ENCODE results near the gene ATG4A.

ATG4A gene

DNA sequence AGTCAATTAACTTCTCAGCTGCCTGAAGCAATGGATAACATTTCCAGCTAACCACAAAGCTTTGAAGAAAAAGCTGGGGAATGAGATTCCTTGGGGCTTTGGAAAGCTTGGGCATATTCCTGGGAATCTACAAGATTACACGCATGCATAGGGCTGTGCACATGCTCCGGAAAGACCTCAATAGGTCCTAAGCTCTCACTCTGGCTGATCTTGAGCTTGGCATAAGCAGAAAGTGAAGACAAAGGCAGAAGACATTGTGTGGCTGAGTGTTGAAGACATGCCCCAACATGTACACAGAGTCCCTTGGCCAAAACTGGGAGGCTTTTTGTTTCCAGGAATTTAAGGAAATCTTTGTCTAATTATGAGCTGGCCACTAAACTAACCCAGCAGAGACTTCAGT, 31.2 kb downstream of the ATG4A start:
- DNase-seq (ENCODE audit: low read depth) = no peak
- TF ChIP-seq, protein P1, sequence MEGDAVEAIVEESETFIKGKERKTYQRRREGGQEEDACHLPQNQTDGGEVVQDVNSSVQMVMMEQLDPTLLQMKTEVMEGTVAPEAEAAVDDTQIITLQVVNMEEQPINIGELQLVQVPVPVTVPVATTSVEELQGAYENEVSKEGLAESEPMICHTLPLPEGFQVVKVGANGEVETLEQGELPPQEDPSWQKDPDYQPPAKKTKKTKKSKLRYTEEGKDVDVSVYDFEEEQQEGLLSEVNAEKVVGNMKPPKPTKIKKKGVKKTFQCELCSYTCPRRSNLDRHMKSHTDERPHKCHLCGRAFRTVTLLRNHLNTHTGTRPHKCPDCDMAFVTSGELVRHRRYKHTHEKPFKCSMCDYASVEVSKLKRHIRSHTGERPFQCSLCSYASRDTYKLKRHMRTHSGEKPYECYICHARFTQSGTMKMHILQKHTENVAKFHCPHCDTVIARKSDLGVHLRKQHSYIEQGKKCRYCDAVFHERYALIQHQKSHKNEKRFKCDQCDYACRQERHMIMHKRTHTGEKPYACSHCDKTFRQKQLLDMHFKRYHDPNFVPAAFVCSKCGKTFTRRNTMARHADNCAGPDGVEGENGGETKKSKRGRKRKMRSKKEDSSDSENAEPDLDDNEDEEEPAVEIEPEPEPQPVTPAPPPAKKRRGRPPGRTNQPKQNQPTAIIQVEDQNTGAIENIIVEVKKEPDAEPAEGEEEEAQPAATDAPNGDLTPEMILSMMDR (IDR thresholded peaks at IDR 0.05; ENCODE audit: low read depth, low read length) = no peak
- TF ChIP-seq MYC (IDR thresholded peaks at IDR 0.05; ENCODE audit: low read depth, low read length) = no peak
- no peak overlapping the region for H3K4me3 ChIP-seq (ENCODE audit: low read depth, low read length)

DNA sequence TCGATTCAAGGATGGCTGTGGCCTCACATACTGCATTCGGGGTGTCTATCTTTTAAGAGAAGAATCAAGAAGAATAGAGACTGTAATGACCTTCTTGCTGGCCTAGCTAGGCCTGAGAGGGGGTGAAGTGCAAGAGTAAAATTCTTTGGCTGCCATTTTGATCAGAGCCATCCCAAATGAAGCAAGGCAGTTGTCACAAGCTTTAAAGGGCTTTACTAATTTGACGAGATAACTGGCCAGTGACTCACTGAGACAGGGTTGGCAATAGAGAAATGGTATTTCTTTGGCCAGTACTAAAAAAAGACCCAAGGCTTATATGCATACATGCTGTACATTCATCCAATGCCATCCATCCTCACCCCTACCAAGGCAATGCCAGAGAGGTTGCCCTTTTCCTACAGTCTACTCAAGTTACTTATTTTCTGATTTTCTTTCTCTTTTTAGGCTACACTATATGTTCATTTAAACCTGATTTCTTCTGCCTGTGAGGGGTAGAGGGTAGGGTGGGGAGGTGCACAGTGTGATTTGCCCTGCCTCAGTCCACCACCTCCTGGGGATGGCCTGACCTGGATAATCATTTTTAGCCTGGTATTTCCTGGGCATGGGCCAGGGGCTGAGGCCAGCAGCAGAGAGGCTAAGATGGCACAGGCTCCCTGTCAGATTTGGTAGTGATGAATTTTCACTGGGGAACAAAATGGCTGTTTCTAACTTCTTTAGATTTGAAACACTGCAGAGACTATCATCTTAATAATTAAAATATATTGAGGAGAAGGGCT, 32.2 kb downstream of the ATG4A start:
- TF ChIP-seq MYC (IDR thresholded peaks at IDR 0.05; ENCODE audit: low read depth, low read length) (no peak), POLR2A (IDR thresholded peaks at IDR 0.05; ENCODE audit: extremely low read depth, insufficient read length) (no peak)
- TF ChIP-seq, protein P1 (IDR thresholded peaks at IDR 0.05; ENCODE audit: low read depth, low read length) = no peak
- TF ChIP-seq, protein P2, sequence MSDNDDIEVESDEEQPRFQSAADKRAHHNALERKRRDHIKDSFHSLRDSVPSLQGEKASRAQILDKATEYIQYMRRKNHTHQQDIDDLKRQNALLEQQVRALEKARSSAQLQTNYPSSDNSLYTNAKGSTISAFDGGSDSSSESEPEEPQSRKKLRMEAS (IDR thresholded peaks at IDR 0.05; ENCODE audit: low read depth, low read length) = no peak
- no peak overlapping the region for H3K4me3 ChIP-seq (ENCODE audit: low read depth, low read length)
- no peak for DNase-seq (ENCODE audit: low read depth)

GRCh38 chrX:108126661-108127060, 35.1 kb downstream of the ATG4A start:
- DNase-seq (ENCODE audit: low read depth) = no peak
- TF ChIP-seq, protein P2 (IDR thresholded peaks at IDR 0.05; ENCODE audit: low read depth, low read length) = no peak
- TF ChIP-seq MYC (IDR thresholded peaks at IDR 0.05; ENCODE audit: low read depth, low read length) (no peak), POLR2A (IDR thresholded peaks at IDR 0.05; ENCODE audit: extremely low read depth, insufficient read length) (no peak)
- TF ChIP-seq, protein P1 (IDR thresholded peaks at IDR 0.05; ENCODE audit: low read depth, low read length) = no peak

DNA sequence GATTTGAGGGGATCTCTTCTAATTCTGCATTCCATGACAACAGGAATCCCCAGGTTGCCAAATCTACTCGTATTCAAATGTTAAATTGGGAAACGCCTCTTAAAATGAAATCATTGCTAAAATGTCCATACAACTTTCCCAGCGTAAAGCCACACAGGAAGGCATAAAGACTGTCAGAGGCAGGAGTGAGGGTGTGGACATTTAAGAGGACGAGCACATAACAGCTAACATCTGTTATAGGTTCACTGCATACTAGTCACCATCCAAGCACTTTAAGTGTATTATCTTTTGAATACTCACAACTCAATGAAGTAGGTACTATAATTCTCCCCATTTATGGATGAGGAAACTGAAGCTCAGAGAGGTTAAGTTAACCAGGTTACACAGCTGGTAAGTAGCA, 35.6 kb downstream of the ATG4A start:
- TF ChIP-seq, protein P2 (IDR thresholded peaks at IDR 0.05; ENCODE audit: low read depth, low read length) = no peak
- no peak for TF ChIP-seq POLR2A (IDR thresholded peaks at IDR 0.05; ENCODE audit: extremely low read depth, insufficient read length)
- TF ChIP-seq MYC (IDR thresholded peaks at IDR 0.05; ENCODE audit: low read depth, low read length) = no peak
- TF ChIP-seq, protein P1 (IDR thresholded peaks at IDR 0.05; ENCODE audit: low read depth, low read length) = no peak
- no peak for DNase-seq (ENCODE audit: low read depth)
- no peak overlapping the region for H3K4me3 ChIP-seq (ENCODE audit: low read depth, low read length)

More at GRCh38 chrX:108126661-108127060, 35.1 kb downstream of the ATG4A start:
- H3K4me3 ChIP-seq (ENCODE audit: low read depth, low read length) = no peak overlapping the region

DNA sequence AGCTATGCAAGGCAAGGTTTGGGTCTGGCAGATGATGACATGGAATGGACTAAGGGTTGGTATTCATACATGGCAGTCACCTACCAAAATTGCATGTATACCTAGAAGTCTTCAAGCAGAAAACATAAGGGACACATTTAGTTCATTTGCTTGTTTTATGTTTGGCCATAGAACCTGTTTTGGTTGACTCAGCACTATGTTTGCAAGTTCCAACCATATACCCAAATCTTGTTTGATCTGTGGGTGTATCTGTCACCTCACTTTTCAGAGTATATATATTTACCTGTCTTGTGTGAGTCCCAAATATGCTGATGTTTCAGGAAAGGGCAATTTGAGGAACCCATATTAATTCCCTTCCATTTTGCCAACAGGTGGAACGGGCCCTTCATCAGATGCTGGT, 39.3 kb downstream of the ATG4A start:
- H3K4me3 ChIP-seq (ENCODE audit: low read depth, low read length) = no peak overlapping the region
- TF ChIP-seq, protein P1 (IDR thresholded peaks at IDR 0.05; ENCODE audit: low read depth, low read length) = no peak
- TF ChIP-seq, protein P2 (IDR thresholded peaks at IDR 0.05; ENCODE audit: low read depth, low read length) = no peak
- no peak for TF ChIP-seq POLR2A (IDR thresholded peaks at IDR 0.05; ENCODE audit: extremely low read depth, insufficient read length)
- no peak for TF ChIP-seq MYC (IDR thresholded peaks at IDR 0.05; ENCODE audit: low read depth, low read length)
- no peak for DNase-seq (ENCODE audit: low read depth)

All from NB4 (cell line).